IMR-90 (cell line): ENCODE results near the gene ITGB2. TPM values are rescaled to one million over a fixed set of nuclear protein-coding genes. Genes with fewer than 3 reads are reported as not detected.
A peak's percentile ranks its signal among the peaks of the same experiment; 100 is the strongest.

ENCODE experiments used
- ATAC-seq: fragments of 200-7000 bp; cut with Tn5 transposase; 2 replicates; pipeline ENCODE4 v1.9.1; 2020; ENCODE audit warnings: low read depth, mild to moderate bottlenecking, moderate library complexity
- BruUV-seq: library from RNA; stranded (reverse); fragments of 400-500 nt; replicated peaks from 2 replicates; lab custom pipeline; 2021; lab: Mats Ljungman, UMichigan
- CTCF ChIA-PET: fragments of 300-600 bp; formaldehyde crosslinking; extraction: SDS; loops from one replicate; lab custom pipeline; 2021; ENCODE audit warnings: antibody characterized with exemption; lab: Yijun Ruan, JAX
- POLR2A ChIA-PET: fragments of 300-600 bp; sonication (Branson Sonifier 250); formaldehyde crosslinking; loops from one replicate; lab custom pipeline; 2022; ENCODE audit warnings: antibody characterized with exemption; ENCODE audit not compliant: unreplicated experiment; lab: Charles Lee
- DNase-seq: peaks from one replicate; pipeline ENCODE4 v3.0.0; 2013
- H2AFZ ChIP-seq: replicated peaks from 2 replicates; pipeline ENCODE3; 2013; ENCODE audit warnings: low read length, mild to moderate bottlenecking; ENCODE audit not compliant: poor library complexity
- H2AK5ac ChIP-seq: 2 replicates; pipeline ENCODE4 v1.6.1; 2013; ENCODE audit warnings: low read depth, low read length, inconsistent platforms
- H2AK9ac ChIP-seq: replicated peaks from 2 replicates; pipeline ENCODE3; 2013; ENCODE audit warnings: mild to moderate bottlenecking, low read depth, low read length, moderate library complexity; ENCODE audit not compliant: poor library complexity
- H2BK120ac ChIP-seq: 2 replicates; pipeline ENCODE4 v1.6.1; 2013; ENCODE audit warnings: low read depth, low read length, inconsistent platforms
- H2BK15ac ChIP-seq: 3 replicates; pipeline ENCODE4 v1.6.1; 2013; ENCODE audit warnings: low read depth, low read length, inconsistent platforms
- H2BK20ac ChIP-seq: 2 replicates; pipeline ENCODE4 v1.6.1; 2013; ENCODE audit warnings: low read depth, mild to moderate bottlenecking, inconsistent platforms, low read length, moderate library complexity
- H2BK5ac ChIP-seq: 2 replicates; pipeline ENCODE4 v1.6.1; 2013; ENCODE audit warnings: mild to moderate bottlenecking, low read depth, low read length, inconsistent platforms; ENCODE audit not compliant: poor library complexity, severe bottlenecking
- H3K14ac ChIP-seq: replicated peaks from 2 replicates; pipeline ENCODE4 v1.6.1; 2013; ENCODE audit warnings: low read depth, low read length, inconsistent platforms
- H3K18ac ChIP-seq: 2 replicates; pipeline ENCODE4 v1.6.1; 2013; ENCODE audit warnings: low read depth, low read length, control low read depth
- H3K23ac ChIP-seq: 2 replicates; pipeline ENCODE4 v1.6.1; 2013; ENCODE audit warnings: low read depth, low read length, inconsistent platforms
- H3K27ac ChIP-seq: 2 replicates; pipeline ENCODE4 v1.5.1; 2013; ENCODE audit warnings: mild to moderate bottlenecking, control low read depth, low read length; ENCODE audit not compliant: insufficient read depth
- H3K27me3 ChIP-seq: 2 replicates; pipeline ENCODE4 v1.6.1; 2013; ENCODE audit warnings: low read length; ENCODE audit not compliant: control insufficient read depth, insufficient read depth
- H3K36me3 ChIP-seq: 2 replicates; pipeline ENCODE4 v1.6.1; 2013; ENCODE audit warnings: low read length, mixed read lengths; ENCODE audit not compliant: control insufficient read depth, insufficient read depth
- H3K4ac ChIP-seq: 2 replicates; pipeline ENCODE4 v1.6.1; 2013; ENCODE audit warnings: low read depth, low read length, inconsistent platforms
- H3K4me1 ChIP-seq: 2 replicates; pipeline ENCODE4 v1.6.1; 2013; ENCODE audit warnings: low read length, mixed read lengths; ENCODE audit not compliant: control insufficient read depth, insufficient read depth
- H3K4me2 ChIP-seq: 2 replicates; pipeline ENCODE4 v1.6.1; 2013; ENCODE audit warnings: low read depth, mild to moderate bottlenecking, control low read depth, low read length, moderate library complexity
- H3K4me3 ChIP-seq: 2 replicates; pipeline ENCODE4 v1.5.1; 2013; ENCODE audit warnings: low read depth, mild to moderate bottlenecking, control low read depth, low read length, moderate library complexity; ENCODE audit not compliant: insufficient read depth
- H3K56ac ChIP-seq: 2 replicates; pipeline ENCODE4 v1.6.1; 2013; ENCODE audit warnings: low read length, inconsistent platforms; ENCODE audit not compliant: insufficient read depth; ENCODE audit errors: extremely low read depth
- H3K79me1 ChIP-seq, 2 experiments: 2 replicates each; pipeline ENCODE4 v1.6.1; 2013; ENCODE audit warnings: low read length in 2 of 2, inconsistent platforms in 1 of 2, low read depth in 1 of 2
- H3K9ac ChIP-seq: 2 replicates; pipeline ENCODE4 v1.6.1; 2013; ENCODE audit warnings: low read depth, low read length, control low read depth
- H3K9me1 ChIP-seq: 2 replicates; pipeline ENCODE4 v1.6.1; 2013; ENCODE audit warnings: low read length, inconsistent platforms; ENCODE audit not compliant: insufficient read depth
- H3K9me3 ChIP-seq: 2 replicates; pipeline ENCODE4 v1.6.1; 2013; ENCODE audit warnings: low read length; ENCODE audit not compliant: control insufficient read depth, insufficient read depth
- H4K20me1 ChIP-seq: 2 replicates; pipeline ENCODE4 v1.6.1; 2013; ENCODE audit warnings: low read length, inconsistent platforms; ENCODE audit not compliant: insufficient read depth
- H4K5ac ChIP-seq: 2 replicates; pipeline ENCODE4 v1.6.1; 2013; ENCODE audit warnings: mild to moderate bottlenecking, low read depth, low read length, control low read depth
- H4K8ac ChIP-seq, 2 experiments: 2 replicates each; pipeline ENCODE4 v1.6.1; 2013; ENCODE audit warnings: low read depth in 2 of 2, low read length in 2 of 2, control low read depth in 1 of 2, inconsistent platforms in 1 of 2
- H4K91ac ChIP-seq: 2 replicates; pipeline ENCODE4 v1.6.1; 2013; ENCODE audit warnings: low read depth, low read length, inconsistent platforms; ENCODE audit not compliant: insufficient read depth
- BHLHE40 ChIP-seq: fragments of 150-350 bp; IDR thresholded peaks from 2 replicates; pipeline ENCODE4 v1.6.1; 2016; ENCODE audit warnings: mild to moderate bottlenecking, low read depth, low read length
- CEBPB ChIP-seq: IDR thresholded peaks from 2 replicates; pipeline ENCODE4 v1.6.1; 2012; ENCODE audit warnings: low read depth, low read length, improper control_type of control experiment
- CHD1 ChIP-seq: IDR thresholded peaks from 2 replicates; pipeline ENCODE4 v1.6.1; 2012; ENCODE audit warnings: low read depth, low read length, improper control_type of control experiment
- CTCF ChIP-seq: conservative IDR thresholded peaks from 2 replicates; pipeline ENCODE4 v1.5.1; 2012; ENCODE audit warnings: mild to moderate bottlenecking, low read depth, low read length, improper control_type of control experiment
- ELK1 ChIP-seq: fragments of 150-350 bp; IDR thresholded peaks from 2 replicates; pipeline ENCODE4 v1.6.1; 2016; ENCODE audit warnings: low read depth, mild to moderate bottlenecking, low read length, moderate library complexity, borderline replicate concordance
- FOS ChIP-seq: fragments of 150-350 bp; IDR thresholded peaks from 2 replicates; pipeline ENCODE4 v1.6.1; 2016; ENCODE audit warnings: low read depth, low read length
- MAZ ChIP-seq: IDR thresholded peaks from 2 replicates; pipeline ENCODE4 v1.6.1; 2012; ENCODE audit warnings: low read depth, mild to moderate bottlenecking, low read length, improper control_type of control experiment, moderate library complexity, borderline replicate concordance
- MXI1 ChIP-seq: IDR thresholded peaks from 2 replicates; pipeline ENCODE4 v1.6.1; 2012; ENCODE audit warnings: low read depth, mild to moderate bottlenecking, low read length, moderate library complexity, borderline replicate concordance
- POLR2A ChIP-seq: IDR thresholded peaks from 2 replicates; pipeline ENCODE4 v1.6.1; 2012; ENCODE audit warnings: mild to moderate bottlenecking, low read depth, low read length
- RAD21 ChIP-seq: IDR thresholded peaks from 2 replicates; pipeline ENCODE4 v1.6.1; 2012; ENCODE audit warnings: low read length, improper control_type of control experiment
- RCOR1 ChIP-seq: IDR thresholded peaks from 2 replicates; pipeline ENCODE4 v1.6.1; 2012; ENCODE audit warnings: mild to moderate bottlenecking, low read length, improper control_type of control experiment; ENCODE audit not compliant: insufficient replicate concordance
- RFX5 ChIP-seq: IDR thresholded peaks from 2 replicates; pipeline ENCODE4 v1.8.0; 2012; ENCODE audit warnings: low read depth, mild to moderate bottlenecking, low read length, moderate library complexity
- SMC3 ChIP-seq: fragments of 150-350 bp; IDR thresholded peaks from 2 replicates; pipeline ENCODE4 v1.6.1; 2016; ENCODE audit warnings: low read depth, mild to moderate bottlenecking, antibody characterized with exemption, low read length, moderate library complexity
- USF2 ChIP-seq: fragments of 150-350 bp; IDR thresholded peaks from 2 replicates; pipeline ENCODE4 v1.6.1; 2017; ENCODE audit warnings: mild to moderate bottlenecking, antibody characterized with exemption, low read length, low read depth
- WGBS, 2 experiments: methylation state at CpG; one replicate each; pipeline versions ENCODE4 v1.1.5 to v1.1.7; 2013; ENCODE audit warnings: missing lambda C conversion rate in 2 of 2; ENCODE audit not compliant: insufficient read length in 1 of 2; ENCODE audit errors: extremely low coverage in 2 of 2; 5-methylcytosine and 5-hydroxymethylcytosine counted together
- dilution Hi-C: fragments of 300-500 bp; cut with HindIII; formaldehyde crosslinking; loops from one replicate; pipeline ENCODE4 v1.14.3; 2018; ENCODE audit warnings: low sequenced_read_pairs; ENCODE audit not compliant: unreplicated experiment
- in situ Hi-C: fragments of 300-500 bp; cut with MboI; formaldehyde crosslinking; loops from 3 replicates; pipeline ENCODE4 v1.14.3; 2019; ENCODE audit warnings: low sequenced_read_pairs, inconsistent platforms, mixed read lengths
- intact Hi-C: fragments of 100-400 bp; cut with micrococcal nuclease; formaldehyde crosslinking; loops from 2 replicates; pipeline ENCODE4 v1.10.0; 2022
- polyA plus RNA-seq, 3 experiments: library from polyadenylated mRNA; depleted of rRNA; stranded (reverse); fragments of >200 nt; gene quantifications; 2 replicates each; pipeline ENCODE4 v1.2.3, GENCODE V29; 2012; ENCODE audit warnings: low replicate concordance in 1 of 3
- total RNA-seq: library from RNA; depleted of rRNA; stranded (reverse); fragments of >200 nt; gene quantifications from 2 replicates; pipeline ENCODE4 v1.2.3, GENCODE V29; 2012

The ITGB2 gene
- total and polyA plus RNA-seq, 2 of the 4 experiments (the other 2 are of a cell fraction) = 0.14 TPM; not detected in 1

GRCh38 chr21:44951186-44951915 is 30.7 kb upstream of the ITGB2 start:
- H2BK120ac ChIP-seq = no peak overlapping the region
- TF ChIP-seq FOS = no peak
- no peak for TF ChIP-seq RAD21
- no peak for TF ChIP-seq RCOR1
- TF ChIP-seq POLR2A = no peak
- no peak for TF ChIP-seq CHD1
- TF ChIP-seq CTCF = no peak
- TF ChIP-seq USF2 = no peak
- TF ChIP-seq ELK1 = no peak
- TF ChIP-seq RFX5 = no peak
- TF ChIP-seq MXI1 = no peak
- no peak for TF ChIP-seq MAZ
- no peak for TF ChIP-seq CEBPB
- no peak for TF ChIP-seq BHLHE40
- no peak for TF ChIP-seq SMC3

More at GRCh38 chr21:44951186-44951915, 30.7 kb upstream of the ITGB2 start:
- peaks cover 12 to 68% of the 10 kb centered on the region in 2 experiments for H3K79me1 ChIP-seq
- H4K8ac ChIP-seq = peak overlapping the region in 1 of 2 experiments; percentile 35; a peak in 1 of 4 replicates
- in situ Hi-C loops = no loop called here
- H3K4me3 ChIP-seq = no peak overlapping the region
- H3K4me1 ChIP-seq = no peaks in the 10 kb centered on the region; the same call in 1 of the 2 replicates
- ATAC-seq = no peak
- H3K27me3 ChIP-seq = no peaks in the 10 kb centered on the region
- H3K9me3 ChIP-seq = no peaks in the 10 kb centered on the region
- no peak overlapping the region for H3K56ac ChIP-seq
- H3K14ac ChIP-seq = no peak overlapping the region
- no peak for DNase-seq
- 0 out of 2 replicates have a peak overlapping the region, but pooled peaks have one; percentile 7 for H3K23ac ChIP-seq
- no TSS peak for BruUV-seq
- peaks cover 30% of the 10 kb centered on the region for H3K36me3 ChIP-seq
- dilution Hi-C loops = no loop called here
- H3K4ac ChIP-seq = peak overlapping the region; percentile 43; the same call in 1 of the 2 replicates
- H2BK5ac ChIP-seq = no peak overlapping the region
- peak overlapping the region; percentile 41 for H2AFZ ChIP-seq
- no peak overlapping the region for H3K9ac ChIP-seq
- H2AK5ac ChIP-seq = peak overlapping the region; percentile 81
- H4K20me1 ChIP-seq = peaks cover 35% of the 10 kb centered on the region
- no peak overlapping the region for H3K18ac ChIP-seq
- H2BK15ac ChIP-seq = no peak overlapping the region
- ChIA-PET CTCF (interaction anchor here (2.7 kb wide), 1 partner anchor 186 kb away, joined by 21 read pairs; no protein-coding TSS in a partner anchor), POLR2A (no interaction called here)
- H3K9me1 ChIP-seq = 0 out of 2 replicates have a peak, but pooled peaks cover 3% of the 10 kb centered on the region
- peak overlapping the region; percentile 74; the same call in 1 of the 2 replicates for H4K91ac ChIP-seq
- peak overlapping the region; percentile 15 for H2AK9ac ChIP-seq
- H3K4me2 ChIP-seq = no peak overlapping the region
- 0 out of 2 replicates have a peak overlapping the region, but pooled peaks have one; percentile 24 for H2BK20ac ChIP-seq
- no peak overlapping the region for H3K27ac ChIP-seq
- intact Hi-C loops = no loop called here
- 99% methylated on average over 11 of the region's 31 CpGs; no CpG with 5 or more reads in 1 of the 2 experiments for WGBS, 2 experiments
- no peak overlapping the region for H4K5ac ChIP-seq
